Mucosa of descending colon (tissue), 3 donors: ENCODE measurements around the gene JMJD1C. TPM values are rescaled to one million over a fixed set of nuclear protein-coding genes. Genes with fewer than 3 reads are reported as not detected.

Experiments
- ATAC-seq: fragments of 200-7000 bp; cut with Tn5 transposase; one replicate; pipeline ENCODE4 v1.9.1; 2020; ENCODE audit warnings: mild to moderate bottlenecking, moderate library complexity
- DNase-seq, 3 donors: peaks; one replicate each; pipeline ENCODE4 v3.0.0-alpha.2; 2020
- H3K36me3 ChIP-seq: fragments of 200-600 bp; one replicate; pipeline ENCODE4 v1.8.0; 2021; ENCODE audit warnings: low read depth, mild to moderate bottlenecking
- H3K4me1 ChIP-seq: fragments of 200-600 bp; one replicate; pipeline ENCODE4 v1.8.0; 2021; ENCODE audit warnings: low read depth, mild to moderate bottlenecking
- H3K4me3 ChIP-seq: fragments of 200-600 bp; one replicate; pipeline ENCODE4 v1.8.0; 2021; ENCODE audit warnings: mild to moderate bottlenecking
- H3K9me3 ChIP-seq: fragments of 200-600 bp; one replicate; pipeline ENCODE4 v1.8.0; 2021; ENCODE audit warnings: mild to moderate bottlenecking
- CTCF ChIP-seq: fragments of 200-600 bp; IDR thresholded peaks from one replicate; pipeline ENCODE4 v1.8.0; 2022; ENCODE audit warnings: antibody characterized with exemption, mild to moderate bottlenecking
- intact Hi-C, 2 donors: fragments of 100-400 bp; cut with DNase I in 1 of 2; cut with micrococcal nuclease in 1 of 2; formaldehyde crosslinking; loops; one replicate each; pipeline versions ENCODE4 v1.11.0 to v1.11.1; 2022; cut with DNase I, micrococcal nuclease
- total RNA-seq, 3 donors: library from RNA; stranded (reverse); fragmentation: NEBNext Ultra II Directional in 2 of 3; extraction: Animal tissue kit (Norgen Biotek cat#: 25700) in 2 of 3; gene quantifications; one replicate each; pipeline versions ENCODE4 v1.2.1 to v1.2.4, GENCODE V29; 2021 to 2023
- donor health status: DM: no; HTN: no; CAD: no; lungs with moderate emphysema.
- donor health status: DM: no; HTN: no; CAD: no.
- donor health status: DM: no; HTN: yes; CAD: no.

The JMJD1C gene
- total RNA-seq, 3 donors from 2014 or later: 54.1 to 83.8 (median 82.1) TPM

GRCh38 chr10:63253040-63253439, 212.7 kb downstream of the JMJD1C start:
- Histone ChIP-seq H3K4me1 (peaks cover 1% of the 10 kb centered on the region), H3K9me3 (no peaks in the 10 kb centered on the region), H3K4me3 (no peak overlapping the region), H3K36me3 (no peaks in the 10 kb centered on the region)
- intact Hi-C loops: no loop called here
- no peak for TF ChIP-seq CTCF
- DNase-seq (no peak), ATAC-seq (no peak)

- DNase-seq (no peak), ATAC-seq (no peak)
- Histone ChIP-seq H3K4me3 (no peak overlapping the region), H3K4me1 (no peaks in the 10 kb centered on the region), H3K9me3 (no peaks in the 10 kb centered on the region), H3K36me3 (no peaks in the 10 kb centered on the region)
- intact Hi-C loops: no loop called here
- no peak for TF ChIP-seq CTCF
Observed at GRCh38 chr10:63252095-63252762, 213.5 kb downstream of the JMJD1C start.

- Histone ChIP-seq H3K36me3 (no peaks in the 10 kb centered on the region), H3K4me1 (no peaks in the 10 kb centered on the region), H3K9me3 (no peaks in the 10 kb centered on the region), H3K4me3 (no peak overlapping the region)
- intact Hi-C loops: no loop called here
- DNase-seq: no peak
- no peak for ATAC-seq
- no peak for TF ChIP-seq CTCF
Observed at GRCh38 chr10:63250032-63250431, 215.7 kb downstream of the JMJD1C start.

- peaks cover 2% of the 10 kb centered on the region for H3K4me1 ChIP-seq
- TF ChIP-seq CTCF: no peak
- ATAC-seq: no peak
- no peaks in the 10 kb centered on the region for H3K9me3 ChIP-seq
- no peak for DNase-seq
- H3K36me3 ChIP-seq: no peaks in the 10 kb centered on the region
- H3K4me3 ChIP-seq: no peak overlapping the region
- intact Hi-C loops: no loop called here
Observed at GRCh38 chr10:63247771-63248170, 218.0 kb downstream of the JMJD1C start.

- ATAC-seq (no peak), DNase-seq (no peak)
- H3K4me1 ChIP-seq: peaks cover 6% of the 10 kb centered on the region
- no peaks in the 10 kb centered on the region for H3K36me3 ChIP-seq
- no peak overlapping the region for H3K4me3 ChIP-seq
- H3K9me3 ChIP-seq: no peaks in the 10 kb centered on the region
- intact Hi-C loops: no loop called here
- no peak for TF ChIP-seq CTCF
Observed at GRCh38 chr10:63246356-63246755, 219.4 kb downstream of the JMJD1C start.

GRCh38 chr10:63241841-63242281, 223.9 kb downstream of the JMJD1C start:
- TF ChIP-seq CTCF: no peak
- Histone ChIP-seq H3K4me3 (no peak overlapping the region), H3K9me3 (no peaks in the 10 kb centered on the region), H3K36me3 (no peaks in the 10 kb centered on the region), H3K4me1 (peaks cover 23% of the 10 kb centered on the region)
- ATAC-seq (no peak), DNase-seq (no peak)
- intact Hi-C loops: no loop called here
